ENCODE data around the gene GRB2. TPM values are rescaled to one million over a fixed set of nuclear protein-coding genes. Genes with fewer than 3 reads are reported as not detected.
A peak's percentile ranks its signal among the peaks of the same experiment; 100 is the strongest.

The GRB2 gene
- total and polyA plus RNA-seq, 10 of the 15 experiments (the other 5 are each of a cell fraction or from before 2014, with no cell fraction given) = 113 to 268 (median 158) TPM

- TF ChIP-seq, protein P1, sequence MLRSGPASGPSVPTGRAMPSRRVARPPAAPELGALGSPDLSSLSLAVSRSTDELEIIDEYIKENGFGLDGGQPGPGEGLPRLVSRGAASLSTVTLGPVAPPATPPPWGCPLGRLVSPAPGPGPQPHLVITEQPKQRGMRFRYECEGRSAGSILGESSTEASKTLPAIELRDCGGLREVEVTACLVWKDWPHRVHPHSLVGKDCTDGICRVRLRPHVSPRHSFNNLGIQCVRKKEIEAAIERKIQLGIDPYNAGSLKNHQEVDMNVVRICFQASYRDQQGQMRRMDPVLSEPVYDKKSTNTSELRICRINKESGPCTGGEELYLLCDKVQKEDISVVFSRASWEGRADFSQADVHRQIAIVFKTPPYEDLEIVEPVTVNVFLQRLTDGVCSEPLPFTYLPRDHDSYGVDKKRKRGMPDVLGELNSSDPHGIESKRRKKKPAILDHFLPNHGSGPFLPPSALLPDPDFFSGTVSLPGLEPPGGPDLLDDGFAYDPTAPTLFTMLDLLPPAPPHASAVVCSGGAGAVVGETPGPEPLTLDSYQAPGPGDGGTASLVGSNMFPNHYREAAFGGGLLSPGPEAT (IDR thresholded peaks at IDR 0.05; ENCODE audit: low read depth) = peak; percentile 62; the same call in 1 of the 2 replicates
- TF ChIP-seq SIX5 (IDR thresholded peaks at IDR 0.05; ENCODE audit: low read depth, low read length, severe bottlenecking) (no peak), TARDBP (IDR thresholded peaks at IDR 0.05; ENCODE audit: borderline replicate concordance) (no peak), TBL1XR1 (IDR thresholded peaks at IDR 0.05; ENCODE audit: low read depth, low read length) (no peak), YY1 (IDR thresholded peaks at IDR 0.05; ENCODE audit: low read depth, low read length) (no peak), RCOR1 (conservative IDR thresholded peaks at IDR 0.05; ENCODE audit: low read depth, low read length) (no peak), BCLAF1 (IDR thresholded peaks at IDR 0.05) (no peak), ZNF217 (IDR thresholded peaks at IDR 0.05) (no peak), ZNF384 (IDR thresholded peaks at IDR 0.05; ENCODE audit: borderline replicate concordance, low read depth, low read length) (no peak), WRNIP1 (IDR thresholded peaks at IDR 0.05; ENCODE audit: borderline replicate concordance, low read depth, low read length) (0 out of 2 replicates have a peak, but pooled peaks have one; percentile 87), ZBTB33 (IDR thresholded peaks at IDR 0.05) (no peak; the same call in 1 of the 2 replicates), ZZZ3 (IDR thresholded peaks at IDR 0.05; ENCODE audit: control insufficient read depth, insufficient read length, low read depth) (no peak), EP300 (IDR thresholded peaks at IDR 0.05; ENCODE audit: borderline replicate concordance in 1 of 2, control insufficient read depth in 1 of 2, low read depth in 2 of 2, low read length in 2 of 2) (no peak), MEF2B (IDR thresholded peaks at IDR 0.05; ENCODE audit: partially characterized antibody, poor library complexity, severe bottlenecking) (no peak), CHD1 (IDR thresholded peaks at IDR 0.05; ENCODE audit: low read depth, low read length) (no peak), HDAC2 (IDR thresholded peaks at IDR 0.05) (no peak), PRDM15 (CRISPR knock-in tag; IDR thresholded peaks at IDR 0.05) (no peak)
Measured at GRCh38 chr17:75393523-75394331, 11.8 kb downstream of the GRB2 start (continued).

Measured in GM12878 (cell line).